H1 (cell line): ENCODE data around the gene SECISBP2. TPM values are rescaled to one million over a fixed set of nuclear protein-coding genes. Genes with fewer than 3 reads are reported as not detected.

Experiments used
- EP300 ChIP-seq, 2 experiments: IDR thresholded peaks; 1 replicate in 1 of 2; 2 replicates in 1 of 2; pipeline ENCODE4 v1.6.1; 2011 to 2012; ENCODE audit warnings: low read depth in 2 of 2, low read length in 2 of 2, mild to moderate bottlenecking in 2 of 2, borderline replicate concordance in 1 of 2, inconsistent platforms in 1 of 2, moderate library complexity in 1 of 2
- JUN ChIP-seq: IDR thresholded peaks from 2 replicates; pipeline ENCODE4 v1.6.1; 2011; ENCODE audit warnings: low read depth, mild to moderate bottlenecking, improper control_type of control experiment, low read length
- NRF1 ChIP-seq: IDR thresholded peaks from 2 replicates; pipeline ENCODE4 v1.6.1; 2011; ENCODE audit warnings: mild to moderate bottlenecking, low read depth, low read length, improper control_type of control experiment
- RXRA ChIP-seq: IDR thresholded peaks from 2 replicates; pipeline ENCODE4 v1.6.1; 2011; ENCODE audit warnings: low read depth, mild to moderate bottlenecking, low read length, moderate library complexity; ENCODE audit not compliant: insufficient read depth
- TEAD4 ChIP-seq: IDR thresholded peaks from 2 replicates; pipeline ENCODE4 v1.6.1; 2012; ENCODE audit warnings: low read depth, low read length, inconsistent platforms, mixed read lengths
- polyA plus RNA-seq, 7 experiments: library from polyadenylated mRNA; depleted of rRNA in 3 of 7; stranded (reverse) in 5 of 7; unstranded in 2 of 7; fragments of >200 nt in 5 of 7; fragments of 200-250 nt in 2 of 7; gene quantifications; 1 replicate in 5 of 7; 2 replicates in 1 of 7; 4 replicates in 1 of 7; pipeline versions ENCODE4 v1.2.1 to v1.2.3, GENCODE V29; 2011 to 2013; ENCODE audit warnings: missing spikeins in 2 of 7, mixed read lengths in 2 of 7
- total RNA-seq: library from RNA; stranded (reverse); fragmentation: NEBNext Ultra II Directional; extraction: Animal tissue kit (Norgen Biotek cat#: 25700); gene quantifications from 2 replicates; pipeline ENCODE4 v1.2.1, GENCODE V29; 2021

The SECISBP2 gene
- total and polyA plus RNA-seq, 2 of the 8 experiments (the other 6 are each of a cell fraction or from before 2014, with no cell fraction given) = 39.0 to 61.7 TPM

DNA sequence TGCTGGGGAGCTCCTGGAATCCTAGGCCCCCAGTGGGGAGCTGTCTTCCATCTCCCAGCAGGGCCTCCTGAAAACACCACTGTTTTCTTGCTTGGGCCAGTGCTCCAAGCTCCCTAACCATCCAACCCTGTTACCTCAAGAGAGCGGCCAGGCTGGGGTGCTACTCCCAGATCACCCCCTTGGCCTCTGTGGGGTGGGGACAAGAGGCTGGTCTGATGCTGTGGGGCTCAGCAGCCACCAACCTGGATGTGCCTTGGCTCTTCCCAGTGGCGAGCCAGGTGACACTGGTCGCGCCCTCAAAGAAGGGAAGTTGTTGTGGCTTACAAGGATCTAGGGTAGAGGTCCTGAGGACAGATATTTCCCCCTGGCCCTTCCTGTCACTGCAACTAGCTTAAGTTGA, 49.0 kb downstream of the SECISBP2 start (continued):
- TF ChIP-seq TEAD4 = no peak
- no peak for TF ChIP-seq RXRA
- no peak for TF ChIP-seq JUN
- no peak for TF ChIP-seq EP300 (IDR thresholded peaks at IDR 0.05; ENCODE audit: borderline replicate concordance in 1 of 2, low read depth in 2 of 2, low read length in 2 of 2)
- TF ChIP-seq NRF1 = no peak
